ENCODE results near the gene TADA1.

DNA sequence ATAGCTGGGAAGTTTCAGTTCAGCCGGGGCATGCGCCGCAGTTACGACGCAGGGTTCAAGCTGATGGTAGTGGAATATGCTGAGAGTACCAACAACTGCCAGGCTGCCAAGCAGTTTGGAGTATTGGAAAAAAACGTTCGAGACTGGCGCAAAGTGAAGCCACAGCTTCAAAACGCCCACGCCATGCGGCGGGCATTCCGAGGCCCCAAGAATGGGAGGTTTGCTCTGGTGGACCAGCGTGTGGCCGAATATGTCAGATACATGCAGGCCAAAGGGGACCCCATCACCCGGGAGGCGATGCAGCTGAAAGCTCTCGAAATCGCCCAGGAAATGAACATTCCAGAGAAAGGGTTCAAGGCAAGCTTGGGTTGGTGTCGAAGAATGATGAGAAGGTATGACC is 26.9 kb downstream of the TADA1 start:
- TF ChIP-seq, protein P1, sequence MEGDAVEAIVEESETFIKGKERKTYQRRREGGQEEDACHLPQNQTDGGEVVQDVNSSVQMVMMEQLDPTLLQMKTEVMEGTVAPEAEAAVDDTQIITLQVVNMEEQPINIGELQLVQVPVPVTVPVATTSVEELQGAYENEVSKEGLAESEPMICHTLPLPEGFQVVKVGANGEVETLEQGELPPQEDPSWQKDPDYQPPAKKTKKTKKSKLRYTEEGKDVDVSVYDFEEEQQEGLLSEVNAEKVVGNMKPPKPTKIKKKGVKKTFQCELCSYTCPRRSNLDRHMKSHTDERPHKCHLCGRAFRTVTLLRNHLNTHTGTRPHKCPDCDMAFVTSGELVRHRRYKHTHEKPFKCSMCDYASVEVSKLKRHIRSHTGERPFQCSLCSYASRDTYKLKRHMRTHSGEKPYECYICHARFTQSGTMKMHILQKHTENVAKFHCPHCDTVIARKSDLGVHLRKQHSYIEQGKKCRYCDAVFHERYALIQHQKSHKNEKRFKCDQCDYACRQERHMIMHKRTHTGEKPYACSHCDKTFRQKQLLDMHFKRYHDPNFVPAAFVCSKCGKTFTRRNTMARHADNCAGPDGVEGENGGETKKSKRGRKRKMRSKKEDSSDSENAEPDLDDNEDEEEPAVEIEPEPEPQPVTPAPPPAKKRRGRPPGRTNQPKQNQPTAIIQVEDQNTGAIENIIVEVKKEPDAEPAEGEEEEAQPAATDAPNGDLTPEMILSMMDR (conservative IDR thresholded peaks at IDR 0.05; ENCODE audit: low read depth in 2 of 2) = no peak
- TF ChIP-seq, protein P2, sequence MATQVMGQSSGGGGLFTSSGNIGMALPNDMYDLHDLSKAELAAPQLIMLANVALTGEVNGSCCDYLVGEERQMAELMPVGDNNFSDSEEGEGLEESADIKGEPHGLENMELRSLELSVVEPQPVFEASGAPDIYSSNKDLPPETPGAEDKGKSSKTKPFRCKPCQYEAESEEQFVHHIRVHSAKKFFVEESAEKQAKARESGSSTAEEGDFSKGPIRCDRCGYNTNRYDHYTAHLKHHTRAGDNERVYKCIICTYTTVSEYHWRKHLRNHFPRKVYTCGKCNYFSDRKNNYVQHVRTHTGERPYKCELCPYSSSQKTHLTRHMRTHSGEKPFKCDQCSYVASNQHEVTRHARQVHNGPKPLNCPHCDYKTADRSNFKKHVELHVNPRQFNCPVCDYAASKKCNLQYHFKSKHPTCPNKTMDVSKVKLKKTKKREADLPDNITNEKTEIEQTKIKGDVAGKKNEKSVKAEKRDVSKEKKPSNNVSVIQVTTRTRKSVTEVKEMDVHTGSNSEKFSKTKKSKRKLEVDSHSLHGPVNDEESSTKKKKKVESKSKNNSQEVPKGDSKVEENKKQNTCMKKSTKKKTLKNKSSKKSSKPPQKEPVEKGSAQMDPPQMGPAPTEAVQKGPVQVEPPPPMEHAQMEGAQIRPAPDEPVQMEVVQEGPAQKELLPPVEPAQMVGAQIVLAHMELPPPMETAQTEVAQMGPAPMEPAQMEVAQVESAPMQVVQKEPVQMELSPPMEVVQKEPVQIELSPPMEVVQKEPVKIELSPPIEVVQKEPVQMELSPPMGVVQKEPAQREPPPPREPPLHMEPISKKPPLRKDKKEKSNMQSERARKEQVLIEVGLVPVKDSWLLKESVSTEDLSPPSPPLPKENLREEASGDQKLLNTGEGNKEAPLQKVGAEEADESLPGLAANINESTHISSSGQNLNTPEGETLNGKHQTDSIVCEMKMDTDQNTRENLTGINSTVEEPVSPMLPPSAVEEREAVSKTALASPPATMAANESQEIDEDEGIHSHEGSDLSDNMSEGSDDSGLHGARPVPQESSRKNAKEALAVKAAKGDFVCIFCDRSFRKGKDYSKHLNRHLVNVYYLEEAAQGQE (IDR thresholded peaks at IDR 0.05; ENCODE audit: unreplicated experiment) = no peak
- TF ChIP-seq POLR2AphosphoS5 (IDR thresholded peaks at IDR 0.05; ENCODE audit: low read depth) (no peak), EZH2 (IDR thresholded peaks at IDR 0.05; ENCODE audit: low read depth, unreplicated experiment) (no peak), NANOG (IDR thresholded peaks at IDR 0.05; ENCODE audit: borderline replicate concordance) (no peak), EZH2phosphoT487 (IDR thresholded peaks at IDR 0.05; ENCODE audit: unreplicated experiment) (no peak), ZNF331 (CRISPR knock-in tag; IDR thresholded peaks at IDR 0.05; ENCODE audit: low read depth) (no peak), CREB1 (CRISPR knock-in tag; IDR thresholded peaks at IDR 0.05; ENCODE audit: low read depth) (no peak)
